22Rv1 (cell line): ENCODE results near the gene HTR3B.

Experiments
- CTCF ChIP-seq: fragments of 450-650 bp; IDR thresholded peaks from 2 replicates; pipeline ENCODE4 v1.5.1; 2017; ENCODE audit warnings: mild to moderate bottlenecking
- ZFX ChIP-seq: fragments of 450-650 bp; IDR thresholded peaks from 2 replicates; pipeline ENCODE4 v1.6.1; 2017; ENCODE audit warnings: antibody characterized with exemption, borderline replicate concordance

GRCh38 chr11:113991718-113992458, 87.3 kb downstream of the HTR3B start:
- no peak for TF ChIP-seq CTCF
- TF ChIP-seq ZFX = no peak
